ENCODE measurements around the gene TSPAN12. TPM values are rescaled to one million over a fixed set of nuclear protein-coding genes. Genes with fewer than 3 reads are reported as not detected.
"Not testable (repeated sequence)": the region's sequence is repeated elsewhere in the genome, so short reads cannot be mapped to it uniquely, and the experiment has no call there.

TSPAN12 gene, protein sequence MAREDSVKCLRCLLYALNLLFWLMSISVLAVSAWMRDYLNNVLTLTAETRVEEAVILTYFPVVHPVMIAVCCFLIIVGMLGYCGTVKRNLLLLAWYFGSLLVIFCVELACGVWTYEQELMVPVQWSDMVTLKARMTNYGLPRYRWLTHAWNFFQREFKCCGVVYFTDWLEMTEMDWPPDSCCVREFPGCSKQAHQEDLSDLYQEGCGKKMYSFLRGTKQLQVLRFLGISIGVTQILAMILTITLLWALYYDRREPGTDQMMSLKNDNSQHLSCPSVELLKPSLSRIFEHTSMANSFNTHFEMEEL
- total RNA-seq, result 53.9 TPM

- peak; percentile 95 for DNase-seq
Observed at GRCh38 chr7:120857588-120858573, at the start of gene TSPAN12. TSPAN12 (minus strand) TSS chr7:120858144; CDS start chr7:120856763, 1,381 bp downstream.

GRCh38 chr7:120898715-120899499 lies 41.0 kb upstream of the TSPAN12 start:
- no peak for DNase-seq

- DNase-seq, result not testable (repeated sequence)
Observed at GRCh38 chr7:120895253-120895652, 37.3 kb upstream of the TSPAN12 start.

GRCh38 chr7:120885602-120886001 lies 27.7 kb upstream of the TSPAN12 start:
- not testable (repeated sequence) for DNase-seq

- peak; percentile 92 for DNase-seq
Observed at GRCh38 chr7:120877701-120878100, 19.8 kb upstream of the TSPAN12 start.

GRCh38 chr7:120876922-120877321 lies 19.0 kb upstream of the TSPAN12 start:
- DNase-seq, result no peak

GRCh38 chr7:120874722-120875121 lies 16.8 kb upstream of the TSPAN12 start:
- no peak for DNase-seq

- no peak for DNase-seq
Observed at GRCh38 chr7:120874016-120874415, 16.1 kb upstream of the TSPAN12 start.

GRCh38 chr7:120873401-120873800 lies 15.5 kb upstream of the TSPAN12 start:
- no peak for DNase-seq

GRCh38 chr7:120869700-120870099 lies 11.8 kb upstream of the TSPAN12 start:
- no peak for DNase-seq

DNA sequence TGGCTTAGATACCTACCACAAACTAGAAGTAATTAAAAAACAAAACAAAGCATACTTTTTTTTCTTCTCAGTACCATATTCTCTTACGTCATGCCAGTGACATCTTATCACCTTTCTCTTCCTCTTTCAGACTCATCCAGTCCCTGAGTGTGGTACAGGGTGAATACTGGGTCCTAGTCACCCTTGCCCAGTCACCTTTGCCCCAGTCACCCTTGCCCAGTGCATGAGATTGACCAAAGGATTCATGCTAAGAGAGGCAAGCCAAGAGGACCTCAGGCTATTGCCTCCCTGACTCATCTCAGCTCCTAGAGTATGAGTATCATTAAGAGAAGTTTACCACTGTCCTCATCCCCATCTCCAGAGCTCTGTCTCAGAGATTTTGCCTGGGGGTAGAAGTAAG lies 10.0 kb upstream of the TSPAN12 start:
- no peak for DNase-seq

DNA sequence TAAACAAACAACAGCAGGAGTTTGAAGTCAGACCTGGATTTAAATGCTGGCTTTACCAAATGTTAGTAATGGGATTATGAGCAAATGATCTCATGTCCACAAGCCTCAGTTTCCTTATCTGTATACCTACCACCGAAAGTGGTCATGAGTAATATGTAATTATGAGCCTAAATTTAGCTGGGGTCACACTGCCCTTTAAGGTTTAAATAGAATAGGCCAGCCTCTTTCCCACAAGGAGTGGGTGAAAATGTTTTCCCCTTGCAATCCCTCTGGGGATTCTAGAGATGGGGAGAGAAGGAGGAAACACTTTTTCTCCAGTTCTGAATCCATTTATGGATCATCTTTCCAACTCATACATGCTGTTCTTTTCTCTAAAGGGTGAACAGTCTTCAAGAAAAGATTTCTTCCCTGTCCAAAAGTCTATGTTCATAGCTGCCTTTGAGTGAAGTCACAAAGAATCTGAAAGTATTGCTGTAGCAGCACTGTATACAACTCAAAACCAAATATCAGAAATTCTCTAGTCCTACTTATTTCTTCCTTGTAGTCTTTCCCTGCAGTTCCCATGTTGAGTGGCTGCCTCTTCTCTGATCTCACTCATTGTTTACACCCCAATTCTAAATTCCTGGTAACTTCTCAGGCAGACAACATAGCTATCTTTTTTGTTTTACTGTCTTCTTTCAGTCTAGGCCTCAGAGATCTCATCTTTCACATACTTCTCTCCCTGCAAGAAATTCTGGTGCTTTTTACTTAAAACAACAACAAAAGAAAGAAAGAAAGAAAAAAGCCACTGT lies 7.4 kb upstream of the TSPAN12 start:
- DNase-seq, result no peak

GRCh38 chr7:120864141-120864900 lies 6.4 kb upstream of the TSPAN12 start:
- peak; percentile 84 for DNase-seq

DNA sequence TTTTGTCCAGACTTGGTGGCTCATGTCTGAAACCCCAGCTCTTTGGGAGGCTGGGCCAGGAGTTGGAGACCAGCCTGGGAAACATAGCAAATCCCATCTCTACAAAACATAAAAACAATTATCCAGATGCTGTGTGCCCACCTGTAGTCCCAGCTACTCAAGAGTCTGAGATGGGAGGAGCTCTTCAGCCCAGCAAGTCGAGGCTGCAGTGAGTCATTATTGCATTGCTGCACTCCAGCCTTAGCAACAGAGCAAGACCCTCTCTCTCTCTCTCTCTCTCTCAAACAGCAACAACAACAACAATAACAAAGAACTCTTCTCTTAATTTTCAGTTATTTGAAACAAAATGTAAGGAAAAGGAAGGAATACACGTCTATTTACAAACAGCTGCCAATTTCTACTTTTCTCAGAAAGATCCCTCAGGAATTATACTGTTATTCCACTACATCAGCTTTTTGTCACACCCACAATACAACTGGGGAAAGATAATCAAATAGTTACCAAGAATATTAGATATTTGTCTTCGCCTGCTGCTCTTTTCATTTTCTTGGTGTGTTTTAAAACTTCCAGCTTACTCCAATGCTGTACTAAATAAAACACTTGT lies 5.1 kb upstream of the TSPAN12 start:
- no peak for DNase-seq

- peak; percentile 73 for DNase-seq
Observed at GRCh38 chr7:120860156-120860555, 2.2 kb upstream of the TSPAN12 start.

DNA sequence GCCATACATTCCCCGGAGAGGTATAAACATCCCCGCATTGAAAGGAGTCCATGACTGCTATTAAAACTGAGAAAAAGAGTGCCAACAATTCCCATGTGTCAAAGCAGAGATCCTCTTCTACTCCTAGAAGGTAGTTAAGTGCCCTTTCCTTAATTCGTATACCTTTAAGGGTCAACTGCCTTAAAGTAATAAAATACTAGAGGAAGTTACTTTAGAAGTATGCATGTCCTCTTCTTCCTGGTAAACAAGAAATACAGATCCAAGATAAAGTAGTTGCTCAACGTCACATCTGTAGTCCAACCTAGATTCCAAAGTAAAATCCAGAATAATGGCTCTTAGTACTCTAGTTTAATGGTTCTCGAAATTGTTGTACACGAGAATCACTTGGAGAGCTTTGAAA lies 1.5 kb upstream of the TSPAN12 start:
- DNase-seq, result no peak

DNA sequence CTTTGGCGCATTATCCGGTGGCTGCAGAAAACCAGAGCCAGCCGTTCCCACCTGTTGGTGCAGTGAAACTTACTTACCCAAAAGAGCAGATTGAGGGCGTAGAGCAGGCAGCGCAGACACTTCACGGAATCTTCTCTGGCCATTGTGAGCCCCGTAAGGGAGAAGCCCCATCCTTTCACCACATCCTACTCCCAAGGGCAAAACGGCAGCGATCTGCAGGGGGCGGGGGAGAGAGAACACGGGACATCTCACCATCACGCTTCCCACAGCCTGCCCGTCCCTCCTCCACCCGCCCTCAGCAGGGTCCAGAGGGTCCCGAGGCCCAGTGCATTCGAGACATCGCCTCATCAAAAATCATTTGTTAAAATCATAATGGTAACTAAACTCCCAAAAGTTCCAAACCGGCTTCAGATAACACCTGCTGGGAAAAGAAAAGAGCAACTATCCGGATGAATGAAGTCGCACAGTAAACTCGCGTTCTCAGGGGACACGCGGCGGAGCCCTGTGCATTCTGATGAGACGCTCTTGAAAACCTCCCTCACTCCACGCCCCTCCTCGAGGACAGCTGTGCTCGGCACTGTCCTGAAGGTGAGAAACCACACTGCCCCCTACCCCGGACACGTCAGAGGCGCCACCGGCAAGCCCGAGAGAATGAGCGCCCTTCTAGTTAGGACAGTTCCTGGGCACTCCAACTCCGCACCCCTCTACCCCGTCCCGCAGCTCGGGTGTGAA lies 1.2 kb downstream of the TSPAN12 start:
- DNase-seq, result peak; percentile 84

GRCh38 chr7:120856198-120856597 lies 1.7 kb downstream of the TSPAN12 start:
- peak; percentile 38 for DNase-seq

DNA sequence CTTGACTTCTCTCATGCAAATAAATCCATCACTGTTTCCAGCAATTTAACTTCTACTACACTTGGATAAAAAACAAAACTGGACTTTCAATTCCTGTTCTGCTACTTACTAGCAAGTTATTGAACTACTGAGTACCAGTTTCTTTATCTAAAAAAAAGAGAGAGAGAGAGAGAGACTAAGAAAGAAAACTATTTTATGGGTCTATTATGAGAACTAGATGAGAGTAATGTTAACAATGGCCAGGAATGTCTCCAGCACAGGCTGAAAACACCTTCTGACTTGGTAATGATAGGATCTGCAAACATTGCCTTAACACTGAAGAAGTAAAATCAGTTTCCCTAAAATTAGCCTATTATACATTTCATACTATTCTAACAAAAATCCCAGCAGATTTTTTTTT lies 5.2 kb downstream of the TSPAN12 start:
- DNase-seq, result no peak

- no peak for DNase-seq
Observed at GRCh38 chr7:120843109-120843508, 14.8 kb downstream of the TSPAN12 start.
